KOPT-K1 (cell line): ENCODE results near the gene LIPA.
"Not testable (repeated sequence)": the region's sequence is repeated elsewhere in the genome, so short reads cannot be mapped to it uniquely, and the experiment has no call there.

ENCODE experiments used
- H3K27ac ChIP-seq: fragments of 200-600 bp; sonication (generic); 2 replicates; pipeline ENCODE4 v1.5.1; 2016; ENCODE audit warnings: antibody characterized with exemption, mild to moderate bottlenecking, low read depth, low read length; ENCODE audit not compliant: poor library complexity, severe bottlenecking
- H3K36me3 ChIP-seq: fragments of 200-600 bp; sonication (generic); 2 replicates; pipeline ENCODE4 v1.5.1; 2017; ENCODE audit warnings: antibody characterized with exemption, mild to moderate bottlenecking, low read length, moderate library complexity; ENCODE audit not compliant: insufficient read depth
- H3K9me3 ChIP-seq: fragments of 200-600 bp; sonication (generic); 2 replicates; pipeline ENCODE4 v1.5.1; 2017; ENCODE audit warnings: antibody characterized with exemption, low read length, mild to moderate bottlenecking; ENCODE audit not compliant: insufficient read depth, poor library complexity, severe bottlenecking

LIPA gene

GRCh38 chr10:89251409-89252224 is at the start of gene LIPA:
Gene LIPA, minus strand, starts transcription at chr10:89251775. Its CDS starts 4,127 bp downstream, at chr10:89247648.
- H3K27ac ChIP-seq, result peak within 1 kb of the TSS; percentile 69
- H3K36me3 ChIP-seq, result no peaks in the 10 kb centered on the region
- peaks cover 26% of the 10 kb centered on the region for H3K9me3 ChIP-seq

GRCh38 chr10:89301232-89301631 is 49.7 kb upstream of the LIPA start:
- Histone ChIP-seq H3K9me3 (no peaks in the 10 kb centered on the region), H3K27ac (peak overlapping the region; percentile 77), H3K36me3 (peaks cover 3% of the 10 kb centered on the region; the same call in 1 of the 2 replicates)

GRCh38 chr10:89299031-89299430 is 47.5 kb upstream of the LIPA start:
- Histone ChIP-seq H3K9me3 (no peaks in the 10 kb centered on the region), H3K27ac (no peak overlapping the region), H3K36me3 (no peaks in the 10 kb centered on the region)

- Histone ChIP-seq H3K27ac (no peak overlapping the region), H3K36me3 (no peaks in the 10 kb centered on the region), H3K9me3 (no peaks in the 10 kb centered on the region)
Observed at GRCh38 chr10:89297791-89298190, 46.2 kb upstream of the LIPA start.

DNA sequence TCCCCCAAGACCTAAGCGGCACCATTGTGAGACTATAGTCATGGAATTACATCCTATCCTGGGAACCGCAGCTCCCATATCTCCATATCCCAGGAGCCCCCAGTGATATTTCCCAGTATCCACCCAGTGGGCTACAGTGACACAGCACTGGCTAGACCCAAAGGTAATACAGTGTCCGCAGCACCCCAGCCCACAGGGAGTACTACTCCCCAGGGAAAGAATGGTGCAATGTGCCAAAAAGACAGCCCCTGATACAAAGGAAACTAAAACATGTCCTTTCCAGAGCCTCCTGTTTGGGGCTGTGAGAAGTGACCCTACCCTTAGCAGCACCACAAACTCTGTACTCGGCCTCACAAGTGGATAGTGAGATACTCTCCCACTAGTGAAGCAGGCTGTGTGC is 45.8 kb upstream of the LIPA start:
- Histone ChIP-seq H3K27ac (no peak overlapping the region), H3K9me3 (no peaks in the 10 kb centered on the region), H3K36me3 (no peaks in the 10 kb centered on the region)

DNA sequence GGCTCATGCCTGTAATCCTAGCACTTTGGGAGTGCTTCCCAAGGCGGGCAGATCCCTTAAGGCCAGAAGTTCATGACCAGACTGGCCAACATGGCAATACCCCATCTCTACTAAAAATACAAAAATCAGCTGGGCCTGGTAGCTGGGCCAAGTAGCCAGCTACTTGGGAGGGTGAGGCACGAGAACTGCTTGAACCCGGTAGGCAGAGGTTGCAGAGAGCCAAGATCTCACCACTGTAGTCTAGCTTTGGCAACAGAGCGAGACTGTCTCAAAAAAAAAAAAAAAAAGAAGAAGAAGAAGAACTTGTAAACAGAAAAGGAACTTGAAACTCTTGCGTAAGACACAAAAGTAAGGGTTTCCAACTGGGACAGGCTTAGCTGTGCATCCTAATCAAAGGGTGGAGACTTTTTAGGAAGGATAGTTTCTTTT is 44.7 kb upstream of the LIPA start:
- H3K9me3 ChIP-seq, result no peaks in the 10 kb centered on the region
- H3K27ac ChIP-seq, result no peak overlapping the region
- no peaks in the 10 kb centered on the region for H3K36me3 ChIP-seq

DNA sequence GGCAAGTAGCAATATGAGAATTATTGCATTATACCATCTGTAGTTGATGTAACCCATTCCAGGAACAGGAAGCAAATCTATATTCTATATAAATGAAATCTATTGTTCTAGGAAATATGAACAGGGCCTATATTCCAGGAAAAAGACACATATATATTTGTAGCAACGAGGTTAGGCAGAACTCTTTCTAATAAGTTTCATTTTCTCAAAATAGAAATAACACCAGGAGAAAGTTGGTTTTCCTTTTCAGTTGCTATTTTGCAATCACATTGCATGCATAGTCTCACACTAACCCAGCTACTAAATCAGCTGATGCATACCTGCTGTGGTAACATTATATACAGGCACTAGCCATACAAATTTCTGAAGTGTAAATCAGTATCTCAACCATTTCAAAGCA is 44.0 kb upstream of the LIPA start:
- Histone ChIP-seq H3K9me3 (no peaks in the 10 kb centered on the region), H3K27ac (no peak overlapping the region), H3K36me3 (no peaks in the 10 kb centered on the region)

DNA sequence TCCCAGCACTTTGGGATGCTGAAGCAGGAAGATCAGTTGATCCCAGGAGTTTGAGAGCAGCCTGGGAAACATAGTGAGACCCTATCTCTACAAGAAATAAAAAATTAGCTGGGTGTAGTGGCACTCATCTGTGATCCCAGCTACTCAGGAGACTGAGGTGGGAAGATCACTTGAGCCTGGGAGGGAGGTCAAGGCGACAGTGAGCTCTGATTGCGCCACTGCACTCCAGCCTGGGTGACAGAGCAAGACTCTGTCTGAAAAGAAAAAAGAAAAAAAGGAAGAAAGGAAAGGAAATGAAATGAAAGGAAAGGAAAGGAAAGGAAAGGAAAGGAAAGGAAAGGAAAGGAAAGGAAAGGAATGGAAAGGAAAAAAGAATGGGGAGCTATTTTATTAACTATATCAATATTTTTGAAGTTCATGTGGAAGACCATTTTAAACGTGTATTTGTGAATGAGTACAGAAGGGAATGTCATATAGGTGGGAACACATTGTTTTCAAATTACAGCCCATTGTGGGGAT is 43.2 kb upstream of the LIPA start:
- Histone ChIP-seq H3K9me3 (no peaks in the 10 kb centered on the region), H3K27ac (no peak overlapping the region), H3K36me3 (no peaks in the 10 kb centered on the region)

GRCh38 chr10:89285303-89285702 is 33.7 kb upstream of the LIPA start:
- H3K36me3 ChIP-seq, H3K9me3 ChIP-seq, H3K27ac ChIP-seq: not testable (repeated sequence)

GRCh38 chr10:89284711-89285110 is 33.1 kb upstream of the LIPA start:
- H3K27ac ChIP-seq, H3K9me3 ChIP-seq, H3K36me3 ChIP-seq: not testable (repeated sequence)

DNA sequence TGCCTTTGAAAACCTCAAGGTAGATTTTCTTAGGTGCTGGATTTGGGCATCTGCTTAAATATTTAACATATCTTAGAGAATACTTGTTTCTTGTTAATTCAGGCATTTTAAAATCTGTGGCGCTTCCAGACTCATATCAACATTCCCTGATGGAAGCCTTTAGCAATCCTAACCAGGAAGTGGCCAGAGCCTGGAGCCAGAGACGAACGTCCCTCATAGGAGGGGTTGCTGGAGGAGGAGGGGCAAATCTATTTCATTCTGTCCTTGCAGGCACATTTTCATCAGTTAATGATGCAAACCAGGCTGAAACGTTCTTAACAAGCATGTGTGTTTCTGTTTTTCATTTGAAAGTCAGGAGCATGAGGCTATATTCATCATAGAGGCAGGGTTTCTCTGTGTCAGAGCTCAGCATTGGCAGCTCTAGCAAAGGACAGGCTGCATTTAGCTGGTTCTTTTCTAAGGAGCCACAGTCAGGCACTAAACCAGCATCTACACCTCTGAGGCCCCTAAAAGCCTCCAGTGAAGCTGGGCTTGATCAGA is 32.4 kb upstream of the LIPA start:
- Histone ChIP-seq H3K36me3 (no peaks in the 10 kb centered on the region), H3K27ac (no peak overlapping the region), H3K9me3 (no peaks in the 10 kb centered on the region)

DNA sequence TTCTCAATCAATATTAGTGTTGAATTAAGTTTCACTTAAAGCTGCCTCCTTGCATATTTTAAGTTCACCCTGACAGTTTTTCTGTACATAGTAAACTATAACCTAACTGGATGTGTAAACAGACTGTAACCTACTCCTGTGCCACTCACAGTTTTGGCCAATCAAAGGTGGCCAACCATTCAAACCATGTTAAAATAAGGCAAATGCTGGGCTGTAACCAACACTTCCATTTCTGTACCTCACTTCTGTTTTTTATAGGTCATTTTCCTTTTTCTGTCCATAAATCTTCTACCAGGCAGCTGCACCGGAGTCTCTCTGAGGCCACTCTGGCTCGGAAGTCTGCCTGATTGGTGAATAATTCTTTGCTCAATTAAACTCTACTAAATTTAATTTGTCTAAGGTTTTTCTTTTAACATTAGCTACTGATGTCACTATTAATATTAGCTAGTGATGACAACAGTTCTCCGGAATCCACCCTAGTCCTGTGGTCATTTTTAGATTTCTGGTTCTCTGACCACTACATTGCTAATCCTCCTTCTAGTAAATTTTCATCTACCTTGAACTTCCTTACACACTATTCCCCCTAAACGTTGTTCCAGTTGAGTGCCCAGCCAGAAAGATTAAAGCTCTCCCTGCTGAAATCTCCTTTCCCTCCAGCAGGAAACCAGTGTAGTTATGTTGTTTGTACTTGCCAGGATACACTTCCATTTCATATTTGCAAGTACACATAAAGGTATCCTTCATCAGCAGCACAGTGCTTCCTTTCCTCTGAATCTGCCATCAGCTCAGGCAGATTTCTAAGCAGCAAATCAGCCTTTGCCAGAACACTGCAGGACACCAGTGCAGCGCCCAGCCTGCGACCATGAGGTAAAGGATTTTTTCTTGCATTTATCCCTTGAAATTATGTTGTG is 31.7 kb upstream of the LIPA start:
- H3K27ac ChIP-seq, result no peak overlapping the region
- H3K9me3 ChIP-seq, result no peaks in the 10 kb centered on the region

GRCh38 chr10:89281606-89282395 is 30.2 kb upstream of the LIPA start:
- no peak overlapping the region for H3K27ac ChIP-seq
- H3K36me3 ChIP-seq, result no peaks in the 10 kb centered on the region
- H3K9me3 ChIP-seq, result no peaks in the 10 kb centered on the region

More for the DNA sequence above, 31.7 kb upstream of the LIPA start:
- no peaks in the 10 kb centered on the region for H3K36me3 ChIP-seq

DNA sequence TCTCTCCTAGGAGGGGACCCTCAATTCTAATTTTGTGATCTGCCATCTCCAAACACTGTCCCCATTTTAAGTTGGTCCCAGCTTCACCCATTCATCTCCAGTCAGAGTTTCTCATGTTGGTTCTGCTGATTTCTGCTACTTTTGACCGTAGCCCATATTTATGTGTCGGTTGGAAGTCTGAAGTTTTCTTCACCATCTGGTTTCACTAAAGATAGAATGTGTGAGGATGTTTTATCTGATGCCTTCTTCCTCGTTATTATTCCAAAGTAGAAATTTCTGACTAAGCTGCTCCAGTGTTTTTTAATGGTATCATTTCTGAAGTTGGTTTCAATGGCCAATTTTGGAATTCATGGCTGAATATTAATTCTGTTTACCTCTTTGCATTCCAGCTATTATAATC is 28.9 kb upstream of the LIPA start:
- Histone ChIP-seq H3K9me3 (no peaks in the 10 kb centered on the region), H3K36me3 (no peaks in the 10 kb centered on the region), H3K27ac (no peak overlapping the region)
